Endothelial cell (in vitro differentiated cells): ENCODE measurements around the gene PNKD. TPM values are rescaled to one million over a fixed set of nuclear protein-coding genes. Genes with fewer than 3 reads are reported as not detected.
A peak's percentile ranks its signal among the peaks of the same experiment; 100 is the strongest.

Source experiments
- DNase-seq: peaks from one replicate; pipeline ENCODE4 v3.0.0; 2021; ENCODE audit warnings: low spot score
- H3K27ac Mint-ChIP-seq: one replicate; pipeline ENCODE4 v1.8.0; 2021; ENCODE audit warnings: mixed read lengths, inconsistent platforms; ENCODE audit not compliant: unreplicated experiment
- H3K27me3 Mint-ChIP-seq: one replicate; pipeline ENCODE4 v1.8.0; 2021; ENCODE audit warnings: mild to moderate bottlenecking, moderate library complexity, mixed read lengths, inconsistent platforms; ENCODE audit not compliant: unreplicated experiment
- H3K36me3 Mint-ChIP-seq: one replicate; pipeline ENCODE4 v1.8.0; 2021; ENCODE audit warnings: mild to moderate bottlenecking, low read depth, mixed read lengths, inconsistent platforms; ENCODE audit not compliant: unreplicated experiment
- H3K4me1 Mint-ChIP-seq: one replicate; pipeline ENCODE4 v1.8.0; 2021; ENCODE audit warnings: mild to moderate bottlenecking, mixed read lengths, inconsistent platforms; ENCODE audit not compliant: unreplicated experiment
- H3K4me3 Mint-ChIP-seq: one replicate; pipeline ENCODE4 v1.8.0; 2021; ENCODE audit warnings: mild to moderate bottlenecking, mixed read lengths, inconsistent platforms; ENCODE audit not compliant: unreplicated experiment
- H3K9me3 Mint-ChIP-seq: one replicate; pipeline ENCODE4 v1.8.0; 2021; ENCODE audit warnings: mixed read lengths, inconsistent platforms; ENCODE audit not compliant: unreplicated experiment
- total RNA-seq: library from RNA; stranded (reverse); fragmentation: NEBNext Ultra II Directional; extraction: Animal tissue kit (Norgen Biotek cat#: 25700); gene quantifications from one replicate; pipeline ENCODE4 v1.2.1, GENCODE V29; 2021; ENCODE audit not compliant: unreplicated experiment
- TF ChIP-seq, protein P1 (sequence below): fragments of 200-600 bp; sonication (generic); IDR thresholded peaks from one replicate; pipeline ENCODE4 v1.5.0; 2021; ENCODE audit warnings: antibody characterized with exemption; ENCODE audit not compliant: unreplicated experiment

Gene PNKD
- total RNA-seq, 1 donor from 2014 or later: 31.7 TPM

- H3K27ac Mint-ChIP-seq: no peak overlapping the region
- DNase-seq: no peak
- no peaks in the 10 kb centered on the region for H3K4me1 Mint-ChIP-seq
- no peaks in the 10 kb centered on the region for H3K9me3 Mint-ChIP-seq
- peak overlapping the region; percentile 10 for H3K4me3 Mint-ChIP-seq
- H3K27me3 Mint-ChIP-seq: peaks cover 7% of the 10 kb centered on the region
- TF ChIP-seq, protein P1, sequence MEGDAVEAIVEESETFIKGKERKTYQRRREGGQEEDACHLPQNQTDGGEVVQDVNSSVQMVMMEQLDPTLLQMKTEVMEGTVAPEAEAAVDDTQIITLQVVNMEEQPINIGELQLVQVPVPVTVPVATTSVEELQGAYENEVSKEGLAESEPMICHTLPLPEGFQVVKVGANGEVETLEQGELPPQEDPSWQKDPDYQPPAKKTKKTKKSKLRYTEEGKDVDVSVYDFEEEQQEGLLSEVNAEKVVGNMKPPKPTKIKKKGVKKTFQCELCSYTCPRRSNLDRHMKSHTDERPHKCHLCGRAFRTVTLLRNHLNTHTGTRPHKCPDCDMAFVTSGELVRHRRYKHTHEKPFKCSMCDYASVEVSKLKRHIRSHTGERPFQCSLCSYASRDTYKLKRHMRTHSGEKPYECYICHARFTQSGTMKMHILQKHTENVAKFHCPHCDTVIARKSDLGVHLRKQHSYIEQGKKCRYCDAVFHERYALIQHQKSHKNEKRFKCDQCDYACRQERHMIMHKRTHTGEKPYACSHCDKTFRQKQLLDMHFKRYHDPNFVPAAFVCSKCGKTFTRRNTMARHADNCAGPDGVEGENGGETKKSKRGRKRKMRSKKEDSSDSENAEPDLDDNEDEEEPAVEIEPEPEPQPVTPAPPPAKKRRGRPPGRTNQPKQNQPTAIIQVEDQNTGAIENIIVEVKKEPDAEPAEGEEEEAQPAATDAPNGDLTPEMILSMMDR: no peak
- H3K36me3 Mint-ChIP-seq: peaks cover 2% of the 10 kb centered on the region
Measured at GRCh38 chr2:218340656-218341055, 70.3 kb downstream of the PNKD start.

DNA sequence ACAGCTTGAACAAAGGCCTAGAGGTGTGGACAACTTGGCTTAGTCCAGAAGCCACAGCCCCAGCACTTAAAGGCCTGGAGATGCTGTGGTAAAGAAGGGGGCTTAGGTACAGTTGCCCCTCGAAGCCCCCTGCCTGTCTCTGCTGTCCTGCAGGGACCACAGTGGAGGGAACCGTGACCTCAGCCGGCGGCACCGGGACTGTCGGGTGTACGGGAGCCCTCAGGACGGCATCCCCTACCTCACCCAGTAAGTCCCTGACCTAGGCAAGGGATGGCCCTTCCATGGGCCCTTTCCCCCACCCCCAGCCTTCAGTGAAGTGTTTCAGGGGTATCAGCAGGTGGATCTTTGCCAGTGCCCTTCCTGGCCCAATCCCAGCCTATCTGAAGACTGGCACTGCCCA lies 71.1 kb downstream of the PNKD start:
- TF ChIP-seq, protein P1: no peak
- Mint-ChIP-seq H3K27me3 (peaks cover 12% of the 10 kb centered on the region), H3K27ac (no peak overlapping the region), H3K36me3 (peaks cover 7% of the 10 kb centered on the region), H3K9me3 (no peaks in the 10 kb centered on the region), H3K4me1 (peaks cover 2% of the 10 kb centered on the region), H3K4me3 (no peak overlapping the region)
- DNase-seq: no peak

DNA sequence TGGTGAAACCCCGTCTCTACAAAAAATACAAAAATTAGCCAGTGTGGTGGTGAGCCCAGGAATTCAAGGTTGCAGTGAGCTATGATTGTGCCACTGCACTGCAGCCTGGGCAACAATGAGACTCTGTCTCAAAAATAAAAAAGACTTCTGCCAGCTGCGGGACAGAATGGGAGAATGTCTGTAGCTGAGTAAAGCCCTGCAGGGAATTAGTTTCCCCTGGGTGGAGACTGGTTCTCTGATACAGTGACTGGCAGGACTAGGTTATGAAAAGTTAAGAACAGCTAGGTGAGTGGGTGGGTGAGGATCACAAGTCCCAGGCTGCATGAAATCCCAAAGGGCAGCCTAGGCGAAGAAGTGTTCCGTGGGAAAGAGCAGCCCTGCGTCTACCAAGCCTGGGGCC lies 72.5 kb downstream of the PNKD start:
- peaks cover 10% of the 10 kb centered on the region for H3K36me3 Mint-ChIP-seq
- H3K9me3 Mint-ChIP-seq: no peaks in the 10 kb centered on the region
- peaks cover 4% of the 10 kb centered on the region for H3K4me1 Mint-ChIP-seq
- peaks cover 14% of the 10 kb centered on the region for H3K27me3 Mint-ChIP-seq
- H3K4me3 Mint-ChIP-seq: no peak overlapping the region
- TF ChIP-seq, protein P1: no peak
- no peak for DNase-seq
- H3K27ac Mint-ChIP-seq: no peak overlapping the region

DNA sequence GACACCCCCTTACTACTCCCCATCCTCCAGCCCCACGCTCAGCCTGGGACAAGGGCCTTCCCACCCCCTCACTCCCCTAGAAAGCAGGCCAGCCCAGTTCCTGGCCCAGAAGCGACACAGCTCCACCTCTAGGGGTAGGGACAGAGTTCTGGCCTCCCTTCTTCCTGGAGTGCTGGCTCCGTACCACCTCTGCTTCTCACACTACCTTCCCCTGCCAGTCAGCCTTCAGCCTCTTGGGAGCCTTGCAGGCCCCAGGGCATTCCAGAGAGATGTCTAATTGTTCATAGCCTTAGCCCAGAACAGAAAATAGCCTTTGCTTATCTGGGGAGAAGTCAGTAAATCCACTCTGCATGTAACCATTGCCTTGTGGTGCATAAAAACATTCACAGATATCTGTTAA lies 73.3 kb downstream of the PNKD start:
- Mint-ChIP-seq H3K4me3 (no peak overlapping the region), H3K27me3 (peaks cover 14% of the 10 kb centered on the region), H3K4me1 (peaks cover 4% of the 10 kb centered on the region), H3K27ac (no peak overlapping the region), H3K36me3 (peaks cover 10% of the 10 kb centered on the region), H3K9me3 (no peaks in the 10 kb centered on the region)
- DNase-seq: no peak
- TF ChIP-seq, protein P1: no peak

GRCh38 chr2:218344090-218344754 lies 73.9 kb downstream of the PNKD start:
- Mint-ChIP-seq H3K4me1 (peaks cover 4% of the 10 kb centered on the region), H3K9me3 (no peaks in the 10 kb centered on the region), H3K27me3 (peaks cover 14% of the 10 kb centered on the region), H3K4me3 (no peak overlapping the region), H3K36me3 (peaks cover 10% of the 10 kb centered on the region), H3K27ac (no peak overlapping the region)
- no peak for DNase-seq
- TF ChIP-seq, protein P1: no peak
